CD14-positive monocyte (primary cell): ENCODE results near the gene CNOT10. TPM values are rescaled to one million over a fixed set of nuclear protein-coding genes. Genes with fewer than 3 reads are reported as not detected.
"Not testable (repeated sequence)": the region's sequence is repeated elsewhere in the genome, so short reads cannot be mapped to it uniquely, and the experiment has no call there.

Source experiments
- DNase-seq, 3 donors: peaks; one replicate each; pipeline ENCODE4 v3.0.0-alpha.2; 2011 to 2022
- H2AFZ ChIP-seq: 2 replicates; pipeline ENCODE4 v1.6.0; 2012; ENCODE audit warnings: mild to moderate bottlenecking, low read depth, low read length, inconsistent platforms; ENCODE audit not compliant: insufficient read depth, poor library complexity, severe bottlenecking
- H3K27ac ChIP-seq, 2 donors: 1 replicate in 1 of 2; 2 replicates in 1 of 2; pipeline ENCODE4 v1.5.1; 2012 to 2013; ENCODE audit warnings: low read length in 2 of 2, control low read depth in 1 of 2, inconsistent platforms in 1 of 2, low read depth in 1 of 2, mild to moderate bottlenecking in 1 of 2
- H3K27me3 ChIP-seq, 2 donors: one replicate each; pipeline versions ENCODE4 v1.6.0 to v1.6.1; 2011 to 2013; ENCODE audit warnings: low read length in 2 of 2; ENCODE audit not compliant: control insufficient read depth in 2 of 2, insufficient read depth in 2 of 2
- H3K36me3 ChIP-seq, 2 donors: replicated peaks in 1 of 2; 1 replicate in 1 of 2; 2 replicates in 1 of 2; pipeline versions ENCODE4 v1.5.1 to v1.6.1; 2012 to 2013; ENCODE audit warnings: low read length in 2 of 2, control low read depth in 1 of 2, inconsistent platforms in 1 of 2, mild to moderate bottlenecking in 1 of 2; ENCODE audit not compliant: insufficient read depth in 2 of 2, control insufficient read depth in 1 of 2
- H3K4me1 ChIP-seq, 2 donors: 1 replicate in 1 of 2; 2 replicates in 1 of 2; pipeline versions ENCODE4 v1.5.1 to v1.6.1; 2012 to 2013; ENCODE audit warnings: low read length in 2 of 2, control low read depth in 1 of 2, inconsistent platforms in 1 of 2, mild to moderate bottlenecking in 1 of 2, moderate library complexity in 1 of 2; ENCODE audit not compliant: insufficient read depth in 2 of 2, control insufficient read depth in 1 of 2
- H3K4me2 ChIP-seq: replicated peaks from 2 replicates; pipeline ENCODE3; 2012; ENCODE audit warnings: low read length, moderate library complexity, mild to moderate bottlenecking; ENCODE audit not compliant: poor library complexity, severe bottlenecking; ENCODE audit errors: extremely low read depth
- H3K4me3 ChIP-seq, 3 experiments: fragments of 200-600 bp in 1 of 3; sonication (generic) in 1 of 3; replicated peaks in 1 of 3; 1 replicate in 2 of 3; 2 replicates in 1 of 3; pipeline ENCODE4 v1.5.1; 2011 to 2013; ENCODE audit warnings: low read length in 3 of 3, mild to moderate bottlenecking in 3 of 3, control low read depth in 2 of 3, low read depth in 2 of 3, inconsistent platforms in 1 of 3, moderate library complexity in 1 of 3
- H3K79me2 ChIP-seq: 2 replicates; pipeline ENCODE4 v1.6.0; 2012; ENCODE audit warnings: mild to moderate bottlenecking, control low read depth, inconsistent platforms, low read length, moderate library complexity; ENCODE audit not compliant: insufficient read depth
- H3K9ac ChIP-seq: 2 replicates; pipeline ENCODE4 v1.6.0; 2017; ENCODE audit warnings: low read length, mild to moderate bottlenecking; ENCODE audit not compliant: insufficient read depth, poor library complexity, severe bottlenecking
- H3K9me3 ChIP-seq, 2 donors: replicated peaks in 1 of 2; 1 replicate in 1 of 2; 2 replicates in 1 of 2; pipeline versions ENCODE4 v1.5.1 to v1.6.1; 2012 to 2013; ENCODE audit warnings: low read length in 2 of 2, control low read depth in 1 of 2; ENCODE audit not compliant: control insufficient read depth in 1 of 2, insufficient read depth in 1 of 2
- H4K20me1 ChIP-seq: 2 replicates; pipeline ENCODE4 v1.6.0; 2012; ENCODE audit warnings: mild to moderate bottlenecking, low read length, control low read depth, moderate library complexity; ENCODE audit not compliant: insufficient read depth
- H3K27ac Mint-ChIP-seq, 7 donors: one replicate each; pipeline ENCODE4 v1.8.0; 2020; ENCODE audit warnings: mild to moderate bottlenecking in 7 of 7, mixed read lengths in 7 of 7, moderate library complexity in 6 of 7, inconsistent platforms in 2 of 7
- H3K27me3 Mint-ChIP-seq, 3 donors: one replicate each; pipeline ENCODE4 v1.8.0; 2021 to 2022; ENCODE audit warnings: low read depth in 3 of 3, mild to moderate bottlenecking in 3 of 3, mixed read lengths in 3 of 3, moderate library complexity in 3 of 3, inconsistent platforms in 1 of 3
- H3K36me3 Mint-ChIP-seq, 2 donors: one replicate each; pipeline ENCODE4 v1.8.0; 2020; ENCODE audit warnings: mixed read lengths in 2 of 2, inconsistent platforms in 1 of 2, mild to moderate bottlenecking in 1 of 2
- H3K4me1 Mint-ChIP-seq: one replicate; pipeline ENCODE4 v1.8.0; 2020; ENCODE audit warnings: mild to moderate bottlenecking, mixed read lengths
- H3K4me3 Mint-ChIP-seq, 2 donors: one replicate each; pipeline ENCODE4 v1.8.0; 2020; ENCODE audit warnings: mild to moderate bottlenecking in 2 of 2, mixed read lengths in 2 of 2, moderate library complexity in 1 of 2
- H3K9me3 Mint-ChIP-seq, 7 donors: one replicate each; pipeline ENCODE4 v1.8.0; 2020 to 2022; ENCODE audit warnings: mixed read lengths in 7 of 7, mild to moderate bottlenecking in 6 of 7, moderate library complexity in 6 of 7, inconsistent platforms in 2 of 7
- WGBS: methylation state at CpG from one replicate; pipeline ENCODE4 v1.1.5; 2013; ENCODE audit warnings: missing lambda C conversion rate; ENCODE audit not compliant: insufficient coverage; 5-methylcytosine and 5-hydroxymethylcytosine counted together
- intact Hi-C, 2 donors: fragments of 100-400 bp; cut with micrococcal nuclease; formaldehyde crosslinking; loops; one replicate each; pipeline versions ENCODE4 v1.15.0 to v1.15.1; 2023
- polyA plus RNA-seq, 3 donors: library from polyadenylated mRNA; depleted of rRNA in 1 of 3; unstranded in 2 of 3; stranded (reverse) in 1 of 3; fragments of 300-500 nt in 2 of 3; fragments of >200 nt in 1 of 3; fragmentation: Illumina TruSeq in 2 of 3; gene quantifications; 1 replicate in 2 of 3; 2 replicates in 1 of 3; pipeline ENCODE4 v1.2.3, GENCODE V29; 2012 to 2021
- TF ChIP-seq, protein P1 (sequence below): fragments of 200-600 bp; IDR thresholded peaks from one replicate; pipeline ENCODE4 v1.8.0; 2022; ENCODE audit warnings: antibody characterized with exemption, mild to moderate bottlenecking

The CNOT10 gene
- polyA plus RNA-seq, 3 donors, result 17.9 to 21.5 (median 19.6) TPM

DNA sequence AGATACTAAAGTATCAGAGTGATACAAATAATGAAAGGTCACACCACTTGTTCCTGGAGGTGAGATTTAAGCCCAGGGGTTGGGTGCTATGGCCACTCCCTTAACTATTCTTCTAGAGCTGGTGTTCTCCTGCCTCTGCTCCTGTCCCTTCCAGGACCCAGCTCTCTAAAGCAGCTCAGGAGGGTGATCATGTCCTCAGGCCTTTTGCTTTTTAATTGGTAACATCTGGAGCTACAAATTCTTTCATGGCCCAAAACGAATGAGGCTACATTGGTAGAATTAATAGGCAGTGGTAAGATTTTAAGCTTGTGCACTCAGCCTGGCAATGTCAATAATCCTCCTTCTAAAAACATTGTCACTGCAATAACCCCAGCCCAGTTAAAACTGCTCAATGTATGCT lies 38.2 kb upstream of the CNOT10 start:
- Histone ChIP-seq H3K4me1 (no peaks in the 10 kb centered on the region), H3K9ac (no peak overlapping the region), H3K4me3 (no peak overlapping the region), H3K27ac (no peak overlapping the region), H3K27me3 (no peaks in the 10 kb centered on the region), H3K36me3 (no peaks in the 10 kb centered on the region), H3K9me3 (no peaks in the 10 kb centered on the region), H3K79me2 (no peaks in the 10 kb centered on the region), H4K20me1 (no peaks in the 10 kb centered on the region), H3K4me2 (no peak overlapping the region), H2AFZ (no peak overlapping the region)
- intact Hi-C loops, result no loop called here
- no CpG with 5 or more reads among the region's 1 CpG for WGBS
- no peak overlapping the region for H3K27ac Mint-ChIP-seq
- no peaks in the 10 kb centered on the region for H3K4me1 Mint-ChIP-seq
- H3K27me3 Mint-ChIP-seq, result peaks cover 0 to 5% (median 4%) of the 10 kb centered on the region in 3 donors
- TF ChIP-seq, protein P1, sequence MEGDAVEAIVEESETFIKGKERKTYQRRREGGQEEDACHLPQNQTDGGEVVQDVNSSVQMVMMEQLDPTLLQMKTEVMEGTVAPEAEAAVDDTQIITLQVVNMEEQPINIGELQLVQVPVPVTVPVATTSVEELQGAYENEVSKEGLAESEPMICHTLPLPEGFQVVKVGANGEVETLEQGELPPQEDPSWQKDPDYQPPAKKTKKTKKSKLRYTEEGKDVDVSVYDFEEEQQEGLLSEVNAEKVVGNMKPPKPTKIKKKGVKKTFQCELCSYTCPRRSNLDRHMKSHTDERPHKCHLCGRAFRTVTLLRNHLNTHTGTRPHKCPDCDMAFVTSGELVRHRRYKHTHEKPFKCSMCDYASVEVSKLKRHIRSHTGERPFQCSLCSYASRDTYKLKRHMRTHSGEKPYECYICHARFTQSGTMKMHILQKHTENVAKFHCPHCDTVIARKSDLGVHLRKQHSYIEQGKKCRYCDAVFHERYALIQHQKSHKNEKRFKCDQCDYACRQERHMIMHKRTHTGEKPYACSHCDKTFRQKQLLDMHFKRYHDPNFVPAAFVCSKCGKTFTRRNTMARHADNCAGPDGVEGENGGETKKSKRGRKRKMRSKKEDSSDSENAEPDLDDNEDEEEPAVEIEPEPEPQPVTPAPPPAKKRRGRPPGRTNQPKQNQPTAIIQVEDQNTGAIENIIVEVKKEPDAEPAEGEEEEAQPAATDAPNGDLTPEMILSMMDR, result no peak
- H3K36me3 Mint-ChIP-seq, result no peaks in the 10 kb centered on the region
- no peak for DNase-seq
- H3K9me3 Mint-ChIP-seq, result peaks cover 0 to 7% (median 0%) of the 10 kb centered on the region in 7 donors
- H3K4me3 Mint-ChIP-seq, result no peak overlapping the region

DNA sequence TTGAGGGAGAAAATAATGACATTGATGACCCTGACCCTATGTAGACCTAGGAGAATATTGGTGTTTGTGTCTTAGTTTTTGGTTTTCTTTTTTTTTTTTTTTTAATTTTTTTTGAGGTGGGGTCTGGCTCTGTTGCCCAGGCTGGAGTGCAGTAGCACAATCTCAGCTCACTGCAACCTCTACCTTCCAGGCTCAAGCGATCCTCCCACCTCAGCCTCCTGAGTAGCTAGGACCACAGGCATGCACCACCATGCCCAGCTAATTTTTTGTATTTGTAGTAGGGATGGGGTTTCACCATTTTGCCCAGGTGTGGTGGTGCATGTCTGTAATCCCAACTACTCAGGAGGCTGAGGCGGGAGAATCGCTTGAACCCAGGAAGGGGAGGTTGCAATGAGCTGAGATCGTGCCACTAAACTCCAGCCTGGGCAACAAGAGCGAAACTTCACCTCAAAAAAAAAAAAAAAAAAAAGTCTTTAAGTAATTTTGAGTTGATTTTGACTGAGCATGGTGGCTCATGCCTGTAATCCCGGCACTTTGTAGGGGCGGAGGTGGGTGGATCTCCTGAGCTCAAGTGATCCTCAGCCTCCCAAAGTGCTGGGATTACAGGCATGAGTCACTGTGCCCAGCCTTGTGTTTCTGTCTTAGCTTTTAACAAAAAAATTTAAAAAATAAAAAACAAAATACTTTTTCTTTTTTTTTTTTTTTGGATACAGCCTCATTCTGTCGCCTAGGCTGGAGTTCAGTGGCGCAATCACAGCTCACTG lies 32.5 kb upstream of the CNOT10 start:
- H3K9me3 Mint-ChIP-seq, result peaks cover 2 to 22% (median 13%) of the 10 kb centered on the region in 7 donors
- no CpG with 5 or more reads among the region's 9 CpGs for WGBS

More for the DNA sequence above, 32.5 kb upstream of the CNOT10 start:
- DNase-seq, H3K9ac ChIP-seq, H3K4me1 Mint-ChIP-seq, H3K4me1 ChIP-seq, H3K4me3 Mint-ChIP-seq, H3K4me3 ChIP-seq, H3K27me3 ChIP-seq, H2AFZ ChIP-seq, H3K4me2 ChIP-seq, H3K36me3 Mint-ChIP-seq, H3K36me3 ChIP-seq, H3K27ac Mint-ChIP-seq, H4K20me1 ChIP-seq, H3K79me2 ChIP-seq, intact Hi-C loops, H3K27ac ChIP-seq, H3K27me3 Mint-ChIP-seq: not testable (repeated sequence)
- peaks cover 0 to 17% of the 10 kb centered on the region in 2 donors for H3K9me3 ChIP-seq
